Neuronal stem cell (in vitro differentiated cells): ENCODE results near the gene PLCH2. TPM values are rescaled to one million over a fixed set of nuclear protein-coding genes. Genes with fewer than 3 reads are reported as not detected.

Source experiments
- DNase-seq: peaks from one replicate; pipeline ENCODE4 v3.0.0-alpha.2; 2013; ENCODE audit warnings: low spot score
- H2AFZ ChIP-seq: one replicate; pipeline ENCODE4 v1.6.1; 2013; ENCODE audit warnings: mild to moderate bottlenecking, low read length, inconsistent platforms
- H2AK5ac ChIP-seq: 2 replicates; pipeline ENCODE4 v1.6.1; 2013; ENCODE audit warnings: low read depth, mild to moderate bottlenecking, inconsistent platforms, low read length, moderate library complexity, mixed read lengths
- H2BK120ac ChIP-seq: 2 replicates; pipeline ENCODE4 v1.6.1; 2013; ENCODE audit warnings: low read depth, mild to moderate bottlenecking, inconsistent platforms, low read length, moderate library complexity, mixed read lengths
- H2BK12ac ChIP-seq: one replicate; pipeline ENCODE4 v1.6.1; 2013; ENCODE audit warnings: low read length, inconsistent platforms
- H2BK15ac ChIP-seq: 2 replicates; pipeline ENCODE4 v1.6.1; 2013; ENCODE audit warnings: mild to moderate bottlenecking, low read length, inconsistent platforms, mixed read lengths
- H2BK5ac ChIP-seq: one replicate; pipeline ENCODE4 v1.6.1; 2013; ENCODE audit warnings: inconsistent platforms, mild to moderate bottlenecking, low read length, moderate library complexity
- H3K14ac ChIP-seq: one replicate; pipeline ENCODE4 v1.6.1; 2013; ENCODE audit warnings: low read length, inconsistent platforms
- H3K18ac ChIP-seq: 2 replicates; pipeline ENCODE4 v1.6.1; 2013; ENCODE audit warnings: low read length, inconsistent platforms
- H3K23ac ChIP-seq: 2 replicates; pipeline ENCODE4 v1.6.1; 2013; ENCODE audit warnings: low read depth, mild to moderate bottlenecking, mixed read lengths, low read length, inconsistent platforms; ENCODE audit not compliant: poor library complexity
- H3K27ac ChIP-seq: replicated peaks from 3 replicates; pipeline ENCODE4 v1.5.1; 2013; ENCODE audit warnings: low read length, inconsistent platforms
- H3K27me3 ChIP-seq, 3 experiments: 2 replicates each; pipeline ENCODE4 v1.6.1; 2013; ENCODE audit warnings: low read length in 3 of 3, mild to moderate bottlenecking in 2 of 3, inconsistent platforms in 1 of 3, low read depth in 1 of 3, mixed read lengths in 1 of 3, moderate library complexity in 1 of 3; ENCODE audit not compliant: control insufficient read depth in 3 of 3, insufficient read depth in 3 of 3
- H3K36me3 ChIP-seq, 2 donors: replicated peaks in 1 of 2; 2 replicates each; pipeline ENCODE4 v1.6.1; 2013; ENCODE audit warnings: low read length in 2 of 2; ENCODE audit not compliant: control insufficient read depth in 2 of 2, insufficient read depth in 2 of 2
- H3K4ac ChIP-seq: 2 replicates; pipeline ENCODE4 v1.6.1; 2013; ENCODE audit warnings: inconsistent platforms, mild to moderate bottlenecking, low read length, moderate library complexity
- H3K4me1 ChIP-seq, 2 donors: 1 replicate in 1 of 2; 2 replicates in 1 of 2; pipeline ENCODE4 v1.6.1; 2013; ENCODE audit warnings: low read length in 2 of 2, low read depth in 1 of 2; ENCODE audit not compliant: control insufficient read depth in 2 of 2, insufficient read depth in 1 of 2
- H3K4me2 ChIP-seq: one replicate; pipeline ENCODE4 v1.6.1; 2013; ENCODE audit warnings: mild to moderate bottlenecking, low read length, inconsistent platforms; ENCODE audit not compliant: insufficient read depth, poor library complexity, severe bottlenecking
- H3K4me3 ChIP-seq, 2 donors: 2 replicates each; pipeline ENCODE4 v1.5.1; 2013; ENCODE audit warnings: low read length in 2 of 2, mild to moderate bottlenecking in 2 of 2, inconsistent platforms in 1 of 2, moderate library complexity in 1 of 2
- H3K79me1 ChIP-seq: one replicate; pipeline ENCODE4 v1.6.1; 2013; ENCODE audit warnings: low read depth, mild to moderate bottlenecking, inconsistent platforms, low read length, moderate library complexity
- H3K9ac ChIP-seq: one replicate; pipeline ENCODE4 v1.6.1; 2013; ENCODE audit warnings: mild to moderate bottlenecking, low read depth, low read length, inconsistent platforms; ENCODE audit not compliant: poor library complexity
- H3K9me3 ChIP-seq, 2 donors: replicated peaks in 1 of 2; 2 replicates each; pipeline versions ENCODE3 to v1.6.1; 2013; ENCODE audit warnings: low read length in 2 of 2, mild to moderate bottlenecking in 2 of 2, inconsistent platforms in 1 of 2, low read depth in 1 of 2, mixed read lengths in 1 of 2, moderate library complexity in 1 of 2; ENCODE audit not compliant: control insufficient read depth in 2 of 2, insufficient read depth in 1 of 2
- H4K8ac ChIP-seq: one replicate; pipeline ENCODE4 v1.6.1; 2013; ENCODE audit warnings: low read depth, mild to moderate bottlenecking, inconsistent platforms, low read length, moderate library complexity
- H4K91ac ChIP-seq: one replicate; pipeline ENCODE4 v1.6.1; 2013; ENCODE audit warnings: low read length, low read depth, mild to moderate bottlenecking, inconsistent platforms; ENCODE audit not compliant: poor library complexity
- WGBS, 2 donors: extraction: QIAGEN DNeasy Blood & Tissue Kit; methylation state at CpG; one replicate each; pipeline ENCODE4 v1.1.7; 2013; ENCODE audit warnings: missing lambda C conversion rate in 2 of 2, mixed read lengths in 1 of 2; ENCODE audit not compliant: insufficient read length in 2 of 2, insufficient replicate concordance in 1 of 2; ENCODE audit errors: extremely low coverage in 2 of 2; 5-methylcytosine and 5-hydroxymethylcytosine counted together
- polyA plus RNA-seq, 2 experiments: library from polyadenylated mRNA; stranded (reverse); fragments of 200-250 nt; gene quantifications; one replicate each; pipeline ENCODE4 v1.2.3, GENCODE V29; 2013

PLCH2 gene
- 4.2 TPM for polyA plus RNA-seq (2013, experiment 1 of 2)
- 4.0 TPM for polyA plus RNA-seq (2013, experiment 2 of 2)

GRCh38 chr1:2476061-2476999 is at the start of gene PLCH2:
PLCH2 (plus strand) TSS chr1:2476289; CDS start chr1:2476589, 300 bp downstream.
- Histone ChIP-seq H2BK15ac (peak within 1 kb of the TSS; percentile 99), H3K79me1 (peaks cover 14% of the 10 kb centered on the region), H3K9me3 (no peaks in the 10 kb centered on the region), H3K18ac (peak within 1 kb of the TSS; percentile 93), H2AK5ac (peak within 1 kb of the TSS; percentile 93), H3K27ac (no peak within 1 kb of the TSS), H2BK120ac (peak within 1 kb of the TSS; percentile 87), H3K4me2 (no peak within 1 kb of the TSS), H3K27me3 (peaks cover 0 to 79% (median 0%) of the 10 kb centered on the region in 3 experiments), H4K8ac (peak within 1 kb of the TSS; percentile 50), H3K14ac (peak within 1 kb of the TSS; percentile 56), H2BK5ac (peak within 1 kb of the TSS; percentile 90), H2BK12ac (peak within 1 kb of the TSS; percentile 93), H3K23ac (peak within 1 kb of the TSS; percentile 44), H4K91ac (peak within 1 kb of the TSS; percentile 53), H3K4me1 (peaks cover 23 to 42% of the 10 kb centered on the region in 2 donors), H3K4ac (peak within 1 kb of the TSS; percentile 17), H3K9ac (peak within 1 kb of the TSS; percentile 72), H2AFZ (no peak within 1 kb of the TSS), H3K4me3 (no peak within 1 kb of the TSS), H3K36me3 (no peaks in the 10 kb centered on the region)
- WGBS, 2 donors = no CpG with 5 or more reads among the region's 34 CpGs
- DNase-seq = no peak

GRCh38 chr1:2426540-2426939 is 49.5 kb upstream of the PLCH2 start:
- H3K79me1 ChIP-seq = no peaks in the 10 kb centered on the region
- peak overlapping the region; percentile 58 for H2BK12ac ChIP-seq
- H3K27me3 ChIP-seq = peaks cover 0 to 12% (median 2%) of the 10 kb centered on the region in 3 experiments
- peak overlapping the region; percentile 94 for H2BK5ac ChIP-seq
- H3K18ac ChIP-seq = peak overlapping the region; percentile 94
- H3K4ac ChIP-seq = peak overlapping the region; percentile 26
- H3K9me3 ChIP-seq = peaks cover 5 to 10% of the 10 kb centered on the region in 2 donors
- H3K4me2 ChIP-seq = no peak overlapping the region
- peak overlapping the region; percentile 43 for H4K8ac ChIP-seq
- no CpG with 5 or more reads among the region's 18 CpGs for WGBS, 2 donors
- no peak overlapping the region for H3K27ac ChIP-seq
- H3K4me1 ChIP-seq = peaks cover 11 to 12% of the 10 kb centered on the region in 2 donors
- peak overlapping the region; percentile 56 for H3K14ac ChIP-seq
- H3K9ac ChIP-seq = peak overlapping the region; percentile 70
- peak overlapping the region; percentile 100 for H2BK15ac ChIP-seq
- peak overlapping the region; percentile 72 for H4K91ac ChIP-seq
- DNase-seq = no peak
- H2AK5ac ChIP-seq = peak overlapping the region; percentile 99
- H3K23ac ChIP-seq = peak overlapping the region; percentile 93
- peak overlapping the region; percentile 91 for H2BK120ac ChIP-seq
- H3K36me3 ChIP-seq = no peaks in the 10 kb centered on the region
- H3K4me3 ChIP-seq = no peak overlapping the region
- peak overlapping the region; percentile 73 for H2AFZ ChIP-seq

- Histone ChIP-seq H3K14ac (peak overlapping the region; percentile 56), H2BK15ac (peak overlapping the region; percentile 100), H2AFZ (peak overlapping the region; percentile 73), H3K4ac (peak overlapping the region; percentile 53), H3K36me3 (no peaks in the 10 kb centered on the region), H2BK12ac (peak overlapping the region; percentile 97), H3K18ac (peak overlapping the region; percentile 94), H4K8ac (peak overlapping the region; percentile 92), H3K27me3 (peaks cover 0 to 15% (median 2%) of the 10 kb centered on the region in 3 experiments), H2BK5ac (peak overlapping the region; percentile 94), H3K9ac (no peak overlapping the region), H3K23ac (peak overlapping the region; percentile 93), H3K9me3 (peaks cover 5 to 10% of the 10 kb centered on the region in 2 donors), H4K91ac (peak overlapping the region; percentile 72), H2BK120ac (peak overlapping the region; percentile 96), H2AK5ac (peak overlapping the region; percentile 99), H3K4me1 (peaks cover 16 to 17% of the 10 kb centered on the region in 2 donors), H3K4me3 (no peak overlapping the region), H3K27ac (no peak overlapping the region), H3K79me1 (no peaks in the 10 kb centered on the region), H3K4me2 (no peak overlapping the region)
- no CpG with 5 or more reads among the region's 18 CpGs for WGBS, 2 donors
- DNase-seq = no peak
Measured at GRCh38 chr1:2427051-2427450, 49.0 kb upstream of the PLCH2 start.

- H2BK15ac ChIP-seq = peak overlapping the region; percentile 100
- no CpG with 5 or more reads among the region's 10 CpGs for WGBS, 2 donors
- H3K79me1 ChIP-seq = no peaks in the 10 kb centered on the region
- no peak overlapping the region for H3K4me3 ChIP-seq
- H3K9me3 ChIP-seq = peaks cover 5 to 10% of the 10 kb centered on the region in 2 donors
- H3K4ac ChIP-seq = peak overlapping the region; percentile 17
- no peak overlapping the region for H3K4me2 ChIP-seq
- H2AK5ac ChIP-seq = peak overlapping the region; percentile 99
- H2BK12ac ChIP-seq = peak overlapping the region; percentile 97
- H2BK5ac ChIP-seq = peak overlapping the region; percentile 94
- H3K9ac ChIP-seq = no peak overlapping the region
- H3K36me3 ChIP-seq = no peaks in the 10 kb centered on the region
- peak overlapping the region; percentile 85 for H4K91ac ChIP-seq
- peak overlapping the region; percentile 56 for H3K14ac ChIP-seq
- H3K27ac ChIP-seq = no peak overlapping the region
- H4K8ac ChIP-seq = no peak overlapping the region
- no peak for DNase-seq
- H3K18ac ChIP-seq = no peak overlapping the region
- H3K23ac ChIP-seq = peak overlapping the region; percentile 65
- peaks cover 25 to 26% of the 10 kb centered on the region in 2 donors for H3K4me1 ChIP-seq
- H3K27me3 ChIP-seq = peaks cover 0 to 21% (median 2%) of the 10 kb centered on the region in 3 experiments
- no peak overlapping the region for H2AFZ ChIP-seq
- H2BK120ac ChIP-seq = peak overlapping the region; percentile 96
Measured at GRCh38 chr1:2427976-2428375, 48.1 kb upstream of the PLCH2 start.
